BJ (cell line): Measurements from ENCODE around the gene CD22. TPM values are rescaled to one million over a fixed set of nuclear protein-coding genes. Genes with fewer than 3 reads are reported as not detected.

Experiments used
- CTCF ChIA-PET: fragments of 350-600 bp; formaldehyde crosslinking; extraction: SDS; loops from one replicate; lab custom pipeline; 2021; ENCODE audit warnings: antibody characterized with exemption, inconsistent platforms; lab: Yijun Ruan, JAX
- POLR2A ChIA-PET: fragments of 300-600 bp; sonication (Branson Sonifier 250); formaldehyde crosslinking; extraction: SDS; loops from one replicate; lab custom pipeline; 2021; ENCODE audit warnings: antibody characterized with exemption; lab: Charles Lee
- DNase-seq: peaks from one replicate; pipeline ENCODE4 v3.0.0-alpha.2; 2011; ENCODE audit warnings: low read depth
- H3K27me3 ChIP-seq: 2 replicates; pipeline ENCODE4 v1.6.0; 2011; ENCODE audit warnings: low read length; ENCODE audit not compliant: control insufficient read depth, insufficient read depth
- H3K36me3 ChIP-seq: 2 replicates; pipeline ENCODE4 v1.5.1; 2011; ENCODE audit warnings: low read length; ENCODE audit not compliant: control insufficient read depth, insufficient read depth
- H3K4me3 ChIP-seq: 2 replicates; pipeline ENCODE4 v1.5.1; 2011; ENCODE audit warnings: low read depth, mild to moderate bottlenecking, control low read depth, low read length
- CTCF ChIP-seq: IDR thresholded peaks from 2 replicates; pipeline ENCODE4 v1.5.1; 2011; ENCODE audit warnings: low read depth, mild to moderate bottlenecking, control low read depth, inconsistent platforms, low read length, moderate library complexity; ENCODE audit not compliant: insufficient read depth
- polyA plus RNA-seq: library from polyadenylated mRNA; depleted of rRNA; stranded (reverse); fragments of >200 nt; gene quantifications from 2 replicates; pipeline ENCODE4 v1.2.3, GENCODE V29; 2011

Gene CD22
- polyA plus RNA-seq, 1 experiment = not detected

- TF ChIP-seq CTCF = no peak
- Histone ChIP-seq H3K36me3 (no peaks in the 10 kb centered on the region), H3K27me3 (peaks cover 15% of the 10 kb centered on the region), H3K4me3 (no peak overlapping the region)
- DNase-seq = no peak
- ChIA-PET POLR2A (no interaction called here), CTCF (no interaction called here)
These were observed 38.4 kb upstream of the CD22 start for GRCh38 chr19:35290381-35291127.

- ChIA-PET CTCF (interaction anchor here (0.9 kb wide), 1 partner anchor 20 kb away, joined by 4 read pairs; no protein-coding TSS in a partner anchor), POLR2A (no interaction called here)
- no peaks in the 10 kb centered on the region for H3K36me3 ChIP-seq
- peaks cover 15% of the 10 kb centered on the region for H3K27me3 ChIP-seq
- DNase-seq = no peak
- no peak overlapping the region for H3K4me3 ChIP-seq
- no peak for TF ChIP-seq CTCF
These were observed 37.7 kb upstream of the CD22 start for GRCh38 chr19:35291259-35291658.

GRCh38 chr19:35291916-35292315 lies 37.1 kb upstream of the CD22 start, which contains the start of gene MAG:
Gene MAG (plus strand): TSS chr19:35292161. CDS start chr19:35295409, 3,248 bp downstream.
- Histone ChIP-seq H3K4me3 (no peak within 1 kb of the TSS), H3K27me3 (peaks cover 15% of the 10 kb centered on the region), H3K36me3 (no peaks in the 10 kb centered on the region)
- ChIA-PET CTCF (interaction anchor here (0.9 kb wide), 1 partner anchor 19 kb away, joined by 4 read pairs; no protein-coding TSS in a partner anchor), POLR2A (no interaction called here)
- DNase-seq = no peak
- TF ChIP-seq CTCF = no peak

- H3K27me3 ChIP-seq = peaks cover 15% of the 10 kb centered on the region
- DNase-seq = no peak
These were observed 36.3 kb upstream of the CD22 start for GRCh38 chr19:35292421-35293362.

More at GRCh38 chr19:35292421-35293362, 36.3 kb upstream of the CD22 start:
- Histone ChIP-seq H3K4me3 (no peak overlapping the region), H3K36me3 (no peaks in the 10 kb centered on the region)
- CTCF ChIA-PET = no interaction called here
- TF ChIP-seq CTCF = no peak
- POLR2A ChIA-PET = no interaction called here
